ENCODE results near the gene CCNB2.
A peak's percentile ranks its signal among the peaks of the same experiment; 100 is the strongest.
"Not testable (repeated sequence)": the region's sequence is repeated elsewhere in the genome, so short reads cannot be mapped to it uniquely, and the experiment has no call there.

CCNB2 gene

DNA sequence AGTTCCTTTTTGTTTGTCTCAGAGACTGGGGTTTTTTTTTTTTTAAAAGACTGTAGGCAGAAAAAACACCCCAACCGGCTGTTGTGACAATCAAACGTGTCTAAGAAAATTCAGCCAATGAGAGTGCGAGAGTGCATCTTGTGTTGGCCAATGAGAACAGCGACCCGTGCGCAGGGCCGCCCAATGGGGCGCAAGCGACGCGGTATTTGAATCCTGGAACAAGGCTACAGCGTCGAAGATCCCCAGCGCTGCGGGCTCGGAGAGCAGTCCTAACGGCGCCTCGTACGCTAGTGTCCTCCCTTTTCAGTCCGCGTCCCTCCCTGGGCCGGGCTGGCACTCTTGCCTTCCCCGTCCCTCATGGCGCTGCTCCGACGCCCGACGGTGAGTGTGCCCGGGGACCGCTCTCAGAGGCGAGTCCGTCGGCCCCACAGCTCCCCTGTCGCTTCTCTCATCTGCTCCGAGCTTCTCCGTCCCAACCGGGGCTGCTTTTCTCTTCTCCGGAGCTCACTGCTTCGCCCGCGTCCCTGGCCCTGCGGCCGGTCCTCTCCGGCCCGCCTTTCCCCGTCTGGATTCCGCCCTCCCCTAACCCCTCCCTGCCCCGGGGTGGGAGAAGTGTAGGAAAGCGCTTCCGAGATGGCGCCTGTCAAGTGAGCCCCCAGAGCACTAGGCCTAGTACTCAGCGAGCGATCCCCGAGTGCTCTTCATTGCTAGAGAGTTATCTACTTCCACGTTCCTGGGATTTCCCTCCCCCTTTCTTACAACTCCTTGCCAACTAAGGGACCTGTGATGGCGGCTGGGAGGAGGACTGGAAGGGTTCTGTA lies at the start of gene CCNB2:
Gene CCNB2 (plus strand): TSS at position 235 of the 821 bp plus-strand sequence. CDS start 123 bp downstream, at position 358.
- peak; percentile 98 for DNase-seq (ENCODE audit: low read depth)

DNA sequence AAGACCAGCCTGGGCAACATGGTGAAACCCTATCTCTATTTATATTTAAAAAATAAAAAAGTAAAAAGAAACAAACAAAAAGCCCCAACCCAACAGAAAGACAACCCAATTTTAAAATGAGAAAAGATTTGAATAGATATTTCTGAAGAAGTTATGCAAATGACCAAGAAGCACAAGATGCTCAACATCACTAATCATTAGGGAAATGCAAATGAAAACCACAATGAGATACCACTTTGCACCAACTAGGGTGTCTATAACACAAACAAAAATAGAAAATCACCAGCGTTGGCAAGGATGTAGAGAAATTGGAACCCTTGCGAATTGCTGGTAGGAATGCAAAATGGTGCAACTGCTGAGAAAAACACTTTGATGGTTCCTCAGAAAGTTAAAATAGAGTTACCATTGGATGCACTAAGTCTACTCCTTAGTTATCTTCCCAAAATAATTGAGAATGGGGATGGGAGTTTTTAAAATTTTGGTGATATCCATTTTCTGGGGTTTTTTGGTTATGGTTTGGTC lies 45.8 kb upstream of the CCNB2 start:
- DNase-seq (ENCODE audit: low read depth): no peak

GRCh38 chr15:59060348-59060747 lies 44.6 kb upstream of the CCNB2 start:
- DNase-seq (ENCODE audit: low read depth): no peak

DNA sequence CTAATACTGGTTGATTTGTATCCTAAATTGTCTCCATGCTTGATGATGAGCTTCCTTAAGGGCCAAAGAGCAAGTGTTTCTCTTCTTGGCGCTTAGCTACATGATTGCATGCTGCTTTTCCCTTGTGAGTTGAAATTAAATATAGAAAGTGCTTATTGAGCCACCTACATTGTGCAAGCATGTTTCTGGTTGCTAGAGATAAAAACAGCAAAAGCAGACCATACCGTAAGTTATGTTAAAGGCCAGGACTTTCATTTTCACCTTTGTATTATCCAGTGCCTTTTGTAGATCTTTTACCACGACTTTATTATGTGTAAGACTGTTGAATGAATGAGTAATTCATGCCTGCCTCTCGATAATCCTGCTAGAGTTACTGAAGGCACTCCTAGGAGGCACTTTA lies 41.9 kb upstream of the CCNB2 start:
- no peak for DNase-seq (ENCODE audit: low read depth)

DNA sequence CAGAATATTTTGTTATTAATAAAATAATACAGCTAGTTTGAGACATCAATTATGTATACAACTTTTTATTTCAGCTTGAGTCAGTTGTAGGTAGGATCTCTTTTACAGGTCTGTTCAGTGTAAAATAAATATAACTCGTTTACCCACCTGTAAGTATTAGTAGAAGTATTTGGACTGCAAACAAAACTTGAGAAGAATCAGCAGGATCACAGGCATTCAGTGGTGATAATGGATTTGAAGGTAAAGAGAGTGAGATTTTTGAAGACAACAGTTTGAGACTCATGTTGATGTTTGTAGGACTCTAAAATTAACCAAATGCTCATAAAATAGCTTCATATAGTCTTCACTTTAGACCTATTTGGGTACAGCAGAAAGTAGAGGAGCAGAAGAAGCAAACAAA lies 35.5 kb upstream of the CCNB2 start:
- no peak for DNase-seq (ENCODE audit: low read depth)

GRCh38 chr15:59074607-59075006 lies 30.3 kb upstream of the CCNB2 start:
- no peak for DNase-seq (ENCODE audit: low read depth)

GRCh38 chr15:59087731-59088130 lies 17.2 kb upstream of the CCNB2 start:
- DNase-seq (ENCODE audit: low read depth): no peak

GRCh38 chr15:59094077-59094476 lies 10.9 kb upstream of the CCNB2 start:
- no peak for DNase-seq (ENCODE audit: low read depth)

DNA sequence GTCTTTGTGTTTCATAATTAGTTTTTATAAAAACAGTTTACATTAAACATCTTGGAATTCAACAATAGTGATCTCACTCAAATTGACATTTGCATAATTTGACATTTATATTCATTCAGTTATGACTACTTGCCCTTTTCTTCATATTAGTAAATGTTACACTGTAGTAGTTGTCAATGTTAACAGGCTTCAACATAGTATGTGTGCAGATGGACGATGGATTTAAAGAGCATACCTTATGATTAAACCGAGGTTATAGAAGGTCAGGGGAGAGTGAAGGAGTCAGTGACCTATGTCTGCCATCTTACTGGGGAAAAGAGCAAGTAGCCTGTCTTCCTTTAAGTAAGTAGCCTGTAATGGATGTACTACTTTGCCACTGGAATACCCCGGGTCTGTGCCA lies 8.5 kb upstream of the CCNB2 start:
- no peak for DNase-seq (ENCODE audit: low read depth)

DNA sequence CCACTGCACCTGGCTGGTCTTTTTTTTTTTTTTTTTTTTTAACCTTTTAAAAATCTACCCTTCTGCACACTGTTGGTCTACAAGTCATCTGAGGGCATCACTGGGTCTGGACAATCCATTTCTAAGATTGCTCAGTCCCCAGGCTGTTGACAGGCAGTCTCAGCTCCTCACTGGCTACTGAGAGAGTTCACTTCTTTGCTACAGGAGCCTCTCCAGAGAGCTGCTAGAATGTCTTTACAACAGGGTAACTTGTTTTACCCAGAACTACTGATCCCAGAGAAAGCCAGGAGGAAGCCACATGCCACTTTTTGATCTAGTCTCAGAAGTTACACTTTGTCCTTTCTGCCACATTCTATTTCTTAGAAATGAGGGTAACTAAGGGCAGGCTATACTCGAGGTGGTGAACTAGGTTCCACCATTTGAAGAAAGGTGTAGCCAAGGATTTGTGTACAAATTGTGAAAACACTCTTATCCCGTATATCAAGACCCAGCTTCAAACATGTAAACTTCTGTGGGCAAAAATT lies 5.7 kb upstream of the CCNB2 start:
- DNase-seq (ENCODE audit: low read depth): no peak

- DNase-seq (ENCODE audit: low read depth): no peak
Measured at GRCh38 chr15:59104602-59104911, 389 bp upstream of the CCNB2 start.

DNA sequence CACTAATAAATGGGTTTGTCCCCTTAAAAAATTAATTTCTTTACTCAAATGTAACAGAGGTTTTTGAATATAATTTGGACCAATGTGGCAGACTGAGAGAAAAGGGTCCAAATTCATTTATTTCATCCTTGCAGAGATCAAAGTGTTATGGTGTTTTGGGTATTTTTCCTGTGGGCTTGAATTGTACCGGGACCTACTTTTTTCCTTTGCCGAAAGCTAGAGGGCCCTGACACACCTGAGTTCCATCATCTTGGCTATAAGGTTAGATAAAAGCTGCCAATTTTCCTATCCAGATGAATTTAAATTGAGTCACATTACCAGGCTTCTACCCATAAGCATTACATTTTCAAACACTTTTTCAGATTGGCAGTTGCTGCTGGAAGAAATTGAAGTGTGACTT lies 908 bp downstream of the CCNB2 start:
- DNase-seq (ENCODE audit: low read depth): no peak

- DNase-seq (ENCODE audit: low read depth): no peak
Measured at GRCh38 chr15:59111251-59111650, 6.3 kb downstream of the CCNB2 start.

DNA sequence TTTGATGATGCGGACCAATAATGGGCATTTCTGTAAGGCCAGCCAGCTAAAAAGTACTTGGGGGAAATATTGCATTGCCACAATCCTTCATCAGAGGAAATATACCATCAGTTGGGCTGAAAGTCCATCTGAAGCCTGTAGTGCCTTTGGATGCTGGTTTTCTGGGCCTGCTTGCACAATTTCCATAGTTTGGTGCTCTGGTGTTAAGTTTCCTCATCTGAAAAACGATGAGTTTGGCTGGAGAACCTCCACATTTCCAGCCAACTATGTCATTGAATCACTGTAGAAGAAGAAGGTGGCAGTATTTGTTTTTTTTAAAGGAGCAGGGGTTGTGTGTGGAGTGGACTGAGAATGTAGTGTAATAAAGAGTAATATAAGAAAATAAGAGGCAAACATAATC lies 10.1 kb downstream of the CCNB2 start:
- no peak for DNase-seq (ENCODE audit: low read depth)

DNA sequence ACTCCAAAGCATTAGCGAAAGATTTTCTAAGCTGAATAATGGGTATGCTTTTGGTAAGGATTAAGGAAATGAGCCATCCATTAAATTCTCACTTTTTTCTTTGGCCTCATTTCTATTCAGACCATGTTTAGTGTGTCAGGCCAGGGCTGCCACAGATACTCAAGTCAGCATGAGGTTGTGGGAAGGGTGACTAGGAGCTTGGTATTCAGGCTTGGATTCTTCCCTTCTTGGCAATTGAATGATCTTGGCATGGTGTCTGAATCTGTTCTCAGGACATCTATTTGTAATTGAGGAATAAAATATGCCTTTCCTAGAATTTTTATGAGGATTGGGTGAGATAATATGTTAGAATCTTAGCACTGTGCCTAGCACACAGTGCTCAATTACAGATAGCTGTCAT lies 11.2 kb downstream of the CCNB2 start:
- DNase-seq (ENCODE audit: low read depth): no peak

GRCh38 chr15:59116771-59117170 lies 11.8 kb downstream of the CCNB2 start:
- DNase-seq (ENCODE audit: low read depth): no peak

GRCh38 chr15:59119625-59120024 lies 14.7 kb downstream of the CCNB2 start:
- no peak for DNase-seq (ENCODE audit: low read depth)

GRCh38 chr15:59120937-59121336 lies 16.0 kb downstream of the CCNB2 start:
- DNase-seq (ENCODE audit: low read depth): no peak

- DNase-seq (ENCODE audit: low read depth): no peak
Measured at GRCh38 chr15:59124261-59124660, 19.3 kb downstream of the CCNB2 start.

DNA sequence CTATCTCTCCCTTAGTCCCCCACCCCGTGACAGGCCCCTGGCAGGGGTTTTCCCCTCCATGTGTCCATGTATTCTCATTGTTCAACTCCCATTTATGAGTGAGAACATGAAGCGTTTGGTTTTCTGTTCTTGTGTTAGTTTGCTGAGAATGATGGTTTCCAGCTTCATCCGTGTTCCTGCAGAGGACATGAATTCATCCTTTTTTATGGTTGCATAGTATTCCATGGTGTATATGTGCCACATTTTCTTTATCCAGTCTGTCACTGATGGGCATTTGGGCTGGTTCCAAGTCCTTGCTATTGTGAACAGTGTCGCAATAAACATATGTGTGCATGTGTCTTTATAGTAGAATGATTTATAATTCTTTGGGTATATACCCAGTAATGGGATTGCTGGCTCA lies 20.7 kb downstream of the CCNB2 start:
- DNase-seq (ENCODE audit: low read depth): not testable (repeated sequence)

DNA sequence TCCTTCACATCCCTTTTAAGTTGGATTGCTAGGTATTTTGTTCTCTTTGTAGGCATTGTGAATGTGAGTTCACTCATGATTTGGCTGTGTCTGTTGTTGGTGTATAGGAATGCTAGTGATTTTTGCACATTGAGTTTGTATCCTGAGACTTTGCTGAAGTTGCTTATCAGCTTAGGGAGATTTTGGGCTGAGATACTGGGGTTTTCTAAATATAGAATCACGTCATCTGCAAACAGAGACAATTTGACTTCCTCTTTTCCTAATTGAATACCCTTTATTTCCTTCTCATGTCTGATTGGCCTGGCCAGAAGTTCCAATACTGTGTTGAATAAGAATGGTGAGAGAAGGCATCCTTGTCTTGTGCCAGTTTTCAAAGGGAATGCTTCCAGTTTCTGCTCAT lies 22.3 kb downstream of the CCNB2 start:
- not testable (repeated sequence) for DNase-seq (ENCODE audit: low read depth)

GRCh38 chr15:59131456-59131855 lies 26.5 kb downstream of the CCNB2 start:
- DNase-seq (ENCODE audit: low read depth): no peak

DNA sequence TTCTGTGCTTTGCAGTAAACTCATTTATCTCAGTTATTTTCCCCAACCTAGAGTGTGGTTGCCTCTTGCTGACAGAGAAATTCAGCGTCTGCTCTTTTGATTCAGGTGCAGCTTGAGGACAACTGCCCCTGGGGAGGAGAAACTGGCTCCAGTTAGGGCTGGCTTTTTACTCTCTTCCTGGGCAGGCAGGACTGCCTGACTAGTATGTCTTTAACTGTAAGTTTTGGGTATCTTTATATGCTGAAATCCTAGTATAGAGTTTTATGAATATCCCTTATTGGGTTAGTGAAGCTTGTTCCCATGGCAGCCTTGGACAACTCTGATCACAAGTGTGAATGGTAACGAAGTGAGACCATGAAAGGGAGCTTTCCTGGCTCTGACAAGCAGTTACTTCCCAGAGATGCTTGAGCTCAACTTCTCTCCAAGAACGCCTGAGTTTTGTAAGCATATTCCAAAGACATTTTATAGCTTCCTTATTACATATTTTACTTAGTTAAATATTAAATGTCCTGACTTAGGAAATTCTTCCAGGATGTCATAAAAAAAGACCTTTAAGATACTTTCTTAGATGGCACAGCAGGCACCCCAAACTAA lies 27.1 kb downstream of the CCNB2 start:
- no peak for DNase-seq (ENCODE audit: low read depth)

Data from HS-27A (cell line).